HG03342 (cell line): ENCODE measurements around the gene GNG7.
A peak's percentile ranks its signal among the peaks of the same experiment; 100 is the strongest.
"Not testable (repeated sequence)": the region's sequence is repeated elsewhere in the genome, so short reads cannot be mapped to it uniquely, and the experiment has no call there.

ENCODE experiments used
- ATAC-seq: cut with Tn5 transposase; IDR thresholded peaks from one replicate; pipeline ENCODE4 v1.9.1; 2021; ENCODE audit warnings: mild to moderate bottlenecking, moderate library complexity; ENCODE audit not compliant: unreplicated experiment

Gene GNG7

DNA sequence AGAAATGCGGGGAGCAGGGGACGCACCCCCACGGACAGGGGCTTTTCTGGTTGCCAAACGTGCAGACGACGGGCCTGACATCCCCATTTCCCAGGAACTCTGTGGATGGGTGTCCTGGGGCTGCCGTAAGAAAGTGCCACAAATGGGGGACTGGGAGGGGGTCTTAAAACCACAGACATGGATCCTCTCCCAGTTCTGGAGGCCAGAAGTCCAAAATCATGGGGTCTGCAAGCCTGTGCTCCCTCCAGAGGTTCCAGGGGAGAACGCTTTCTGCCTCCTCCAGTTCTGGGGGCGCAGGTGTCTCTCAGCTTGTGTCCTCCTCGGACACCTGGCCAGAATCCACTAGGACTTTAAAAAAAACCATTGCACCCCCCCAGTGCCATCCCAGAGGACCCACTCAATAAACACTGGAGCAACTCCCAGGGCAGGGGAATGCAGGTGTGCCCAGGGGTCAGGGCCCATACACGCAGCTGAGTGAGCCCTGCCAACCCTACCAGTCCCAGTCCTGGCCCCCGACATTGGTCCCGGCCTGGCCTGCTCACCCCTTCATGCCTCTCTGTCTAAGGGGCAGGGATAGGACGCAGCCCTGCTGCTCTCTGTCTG, 122.7 kb downstream of the GNG7 start:
- ATAC-seq: no peak

DNA sequence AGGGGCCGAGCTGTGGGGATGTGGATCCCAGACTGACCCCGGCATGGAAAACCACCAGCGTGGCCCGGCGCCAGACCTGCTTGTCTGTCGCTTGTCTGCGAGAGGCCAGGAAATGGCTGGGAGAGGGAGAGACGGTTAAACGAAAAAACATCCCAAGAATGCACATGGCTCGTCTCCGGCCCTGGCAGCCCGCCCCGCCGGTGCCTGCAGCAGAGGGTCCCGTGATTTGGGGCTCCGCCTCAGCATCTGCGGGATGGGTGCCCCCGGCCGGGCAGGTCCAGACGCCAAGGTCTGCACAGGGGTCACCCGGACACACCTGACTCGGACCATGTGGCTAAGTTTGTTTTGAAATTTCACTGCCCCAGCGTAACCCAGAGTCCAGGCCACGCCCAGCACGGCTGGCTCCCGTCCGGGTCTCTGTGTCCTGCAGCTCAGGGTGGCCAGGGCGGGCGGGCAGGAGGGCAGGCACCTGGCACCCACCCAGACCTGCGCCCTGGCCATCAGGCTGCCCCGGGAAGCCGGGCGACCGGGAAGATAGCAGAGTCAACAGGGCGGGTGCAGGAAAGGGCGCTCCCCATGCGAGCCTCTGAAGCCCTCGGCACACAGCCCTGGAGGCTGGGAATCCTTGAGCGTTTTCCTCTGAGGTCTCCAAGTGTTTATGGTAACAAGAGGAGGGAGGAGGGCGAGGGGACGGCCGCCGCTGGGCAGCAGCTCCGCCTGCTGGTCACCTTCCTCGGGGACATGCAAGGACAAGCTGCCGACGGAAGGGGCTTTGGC, 123.4 kb downstream of the GNG7 start:
- no peak for ATAC-seq

DNA sequence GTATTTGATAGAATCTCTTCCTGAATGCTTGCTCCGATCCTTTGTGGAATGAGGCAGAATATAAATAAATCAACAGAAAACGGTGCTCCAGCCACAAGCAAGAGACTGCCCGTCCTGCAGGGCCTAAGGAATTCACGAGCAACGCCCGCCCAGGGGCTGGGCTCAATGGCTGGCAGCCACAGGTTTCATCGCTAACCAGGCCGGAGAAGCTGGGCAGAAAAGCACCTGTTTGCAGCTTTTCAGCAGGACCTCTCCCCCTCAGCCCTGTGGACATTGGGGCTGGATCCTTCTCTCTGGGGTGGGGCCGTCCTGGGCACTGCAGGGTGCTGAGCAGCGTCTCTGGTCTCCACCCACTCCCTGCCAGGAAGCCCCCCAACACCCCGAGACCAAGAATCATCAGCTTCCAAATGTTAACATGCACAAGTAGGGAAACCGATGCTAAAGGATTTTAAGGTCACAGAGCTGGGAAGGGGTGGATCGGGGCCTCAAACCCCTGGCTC, 124.1 kb downstream of the GNG7 start:
- ATAC-seq: no peak

DNA sequence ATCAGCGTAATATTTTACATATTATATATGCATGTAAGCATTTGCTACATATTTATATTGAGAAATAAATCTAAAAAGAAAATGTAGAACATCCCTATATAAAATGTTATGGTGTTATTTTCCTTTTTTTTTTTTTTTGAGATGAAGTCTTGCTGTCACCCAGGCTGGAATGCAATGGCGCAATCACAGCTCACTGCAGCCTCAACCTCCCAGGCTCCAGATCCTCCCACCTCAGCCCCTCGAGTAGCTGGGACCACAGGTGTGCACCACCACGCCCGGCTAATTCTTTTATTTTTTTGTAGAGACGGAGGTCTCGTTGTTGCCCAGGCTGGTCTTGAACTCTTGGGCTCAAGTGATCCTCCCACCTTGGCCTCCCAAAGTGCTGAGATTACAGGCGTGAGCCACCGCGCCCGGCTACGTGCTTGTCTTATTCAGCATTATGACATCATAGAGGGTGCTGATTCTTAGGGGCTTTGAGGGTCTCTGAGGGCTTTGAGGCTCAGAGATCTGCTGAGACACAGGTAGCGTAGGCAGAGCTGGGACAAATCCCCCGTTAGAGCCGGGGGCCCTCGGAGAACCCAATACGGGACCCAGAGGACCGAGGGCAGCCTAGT, 124.7 kb downstream of the GNG7 start:
- no peak for ATAC-seq

DNA sequence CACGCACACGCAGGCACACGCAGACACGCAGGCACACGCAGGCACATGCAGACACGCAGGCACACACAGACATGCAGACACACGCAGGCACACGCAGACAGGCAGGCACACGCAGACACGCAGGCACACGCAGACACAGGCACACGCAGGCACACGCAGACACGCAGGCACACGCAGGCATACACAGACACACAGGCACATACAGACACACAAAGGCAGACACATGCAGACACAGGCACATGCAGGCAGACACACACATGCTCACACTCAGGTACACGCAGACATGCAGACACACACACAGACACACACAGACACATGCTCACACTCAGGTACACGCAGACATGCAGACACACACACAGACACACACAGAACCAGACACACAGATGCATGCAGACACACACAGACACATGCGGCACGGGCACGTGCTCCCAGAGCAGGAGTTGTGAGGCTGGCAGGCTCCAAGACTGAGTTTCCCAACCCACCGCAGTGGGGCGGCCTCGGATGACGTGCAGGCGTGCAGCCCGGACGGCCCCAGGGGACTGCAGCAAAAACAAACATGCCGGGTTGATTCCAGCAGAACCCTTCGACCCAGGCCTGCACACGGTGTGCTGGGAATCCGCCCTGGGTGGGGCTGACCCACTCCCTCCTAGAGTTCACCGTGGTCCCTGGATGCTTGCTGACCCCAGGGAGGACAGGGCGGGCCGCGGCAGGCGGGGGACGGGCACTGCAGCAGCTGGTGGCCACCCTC, 126.6 kb downstream of the GNG7 start:
- no peak for ATAC-seq

DNA sequence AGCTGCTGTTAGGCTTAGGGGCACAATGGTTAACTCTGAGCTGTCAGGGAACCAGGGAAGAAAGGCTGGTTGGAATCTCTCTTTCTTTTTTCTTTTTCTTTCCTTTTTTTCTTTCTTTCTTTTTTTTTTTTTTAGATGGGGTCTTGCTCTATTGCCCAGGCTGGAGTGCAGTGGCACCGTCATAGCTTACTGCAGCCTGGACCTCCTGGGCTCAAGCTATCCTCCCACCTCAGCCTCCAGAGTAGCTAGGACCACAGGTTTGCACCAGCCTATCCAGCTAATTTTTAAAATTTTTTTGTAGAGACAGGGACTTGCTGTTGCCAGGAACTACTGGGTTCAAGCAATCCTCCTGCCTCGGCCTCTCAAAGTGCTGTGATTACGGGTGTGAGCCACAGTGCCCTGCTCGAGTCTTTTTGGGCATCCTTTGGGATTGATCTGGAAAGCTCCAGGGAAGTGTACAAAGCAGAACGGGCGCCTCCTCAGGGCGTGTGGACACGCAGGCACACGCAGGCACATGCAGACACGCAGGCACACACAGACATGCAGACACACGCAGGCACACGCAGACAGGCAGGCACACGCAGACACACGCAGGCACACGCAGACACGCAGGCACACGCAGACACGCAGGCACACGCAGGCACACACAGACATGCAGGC, 127.4 kb downstream of the GNG7 start:
- no peak for ATAC-seq

DNA sequence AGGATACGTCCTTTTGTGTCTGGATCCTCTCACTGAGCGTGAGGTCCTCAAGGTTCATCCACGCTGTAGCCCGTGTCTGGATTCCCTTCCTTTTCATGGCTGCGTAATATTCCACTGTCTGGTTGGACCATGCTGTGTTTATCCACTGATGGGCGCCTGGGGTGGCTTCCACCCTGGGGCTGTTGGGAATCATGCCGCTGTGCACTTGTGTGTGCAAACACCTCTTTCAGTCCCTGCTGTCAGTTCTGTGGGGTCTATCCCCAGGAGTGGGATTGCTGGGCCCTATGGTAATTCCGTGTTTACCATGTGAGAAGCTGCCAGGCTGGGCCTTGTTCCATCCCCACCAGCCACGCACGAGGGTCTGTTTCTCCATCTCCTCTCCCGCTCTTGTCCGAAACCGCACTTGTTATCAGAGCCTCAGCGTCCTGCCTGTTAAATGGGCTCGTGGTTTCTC, 128.0 kb downstream of the GNG7 start:
- ATAC-seq: no peak

DNA sequence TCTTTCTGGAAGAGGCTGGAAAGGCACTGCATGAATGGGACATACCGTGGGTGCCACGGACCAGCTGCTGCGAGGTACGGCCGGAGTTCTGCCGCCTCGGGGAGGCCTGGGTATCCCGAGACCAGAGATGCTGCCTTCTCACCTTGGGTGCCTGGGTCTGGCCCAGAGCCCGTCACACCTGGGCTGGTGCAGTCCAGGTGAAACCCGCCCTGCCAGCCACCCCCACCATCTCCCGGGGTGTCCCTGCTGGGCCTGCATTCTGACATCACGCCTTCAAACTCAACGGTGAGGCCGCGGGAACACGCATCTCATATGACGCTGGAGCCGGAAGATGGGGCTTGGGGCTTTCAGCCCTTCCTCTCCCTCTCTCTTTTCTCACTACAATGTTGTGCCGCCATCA, 128.6 kb downstream of the GNG7 start:
- no peak for ATAC-seq

DNA sequence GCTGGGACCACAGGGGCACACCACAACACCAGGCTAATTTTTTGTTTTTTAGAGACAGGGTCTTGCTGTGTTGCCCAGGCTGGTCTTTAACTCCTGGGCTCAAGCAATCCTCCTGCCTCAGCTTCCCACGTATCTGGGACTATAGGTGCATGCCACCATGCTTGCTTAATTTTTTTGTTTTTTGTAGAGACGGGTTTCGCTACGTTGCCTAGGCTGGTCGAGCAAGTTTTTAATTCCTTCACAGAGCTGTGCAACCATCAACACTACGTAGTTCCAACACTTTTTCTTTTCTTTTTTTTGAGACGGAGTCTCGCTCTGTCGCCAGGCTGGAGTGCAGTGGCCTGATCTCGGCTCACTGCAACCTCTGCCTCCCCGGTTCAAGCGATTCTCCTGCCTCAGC, 130.3 kb downstream of the GNG7 start:
- ATAC-seq: not testable (repeated sequence)

DNA sequence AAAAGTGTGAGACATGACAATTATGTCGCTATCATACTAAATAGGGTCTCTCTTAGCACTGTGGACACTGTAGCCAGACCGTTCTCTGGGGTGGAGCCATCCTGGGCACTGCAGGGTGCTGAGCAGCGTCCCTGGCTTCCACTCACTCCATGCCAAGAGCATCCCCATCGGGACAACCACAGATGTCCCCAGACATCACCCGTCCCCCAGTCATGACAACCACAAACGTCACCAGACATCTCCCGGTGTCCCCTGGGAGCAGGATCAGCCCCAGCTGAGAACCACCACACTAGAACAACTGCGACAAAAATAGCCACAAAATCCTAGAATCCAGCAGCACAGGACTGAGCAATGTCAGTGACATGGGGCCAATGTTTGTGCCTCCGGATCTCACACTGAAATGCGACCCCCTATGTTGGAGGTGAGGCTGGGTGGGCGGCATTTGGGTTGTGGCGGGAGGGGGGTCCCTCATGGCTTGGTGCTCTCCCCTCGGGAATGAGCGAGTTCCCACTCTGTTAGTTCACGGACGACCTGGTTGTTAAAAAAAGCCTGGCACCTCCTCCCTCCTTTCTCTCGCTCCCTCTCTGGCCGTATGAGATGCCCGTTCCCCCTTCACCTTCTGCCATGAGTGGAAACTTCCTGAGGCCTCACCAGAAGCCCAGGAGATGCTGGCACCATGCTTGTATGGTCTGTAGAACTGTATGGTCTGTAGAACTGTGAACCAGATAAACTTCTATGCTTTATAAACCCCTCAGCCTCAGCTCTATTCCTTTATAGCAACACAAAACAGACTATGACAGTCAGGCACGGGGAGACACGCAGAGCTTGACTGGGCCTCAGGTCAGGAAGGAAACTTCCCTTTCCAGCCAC, 132.7 kb downstream of the GNG7 start:
- no peak for ATAC-seq

DNA sequence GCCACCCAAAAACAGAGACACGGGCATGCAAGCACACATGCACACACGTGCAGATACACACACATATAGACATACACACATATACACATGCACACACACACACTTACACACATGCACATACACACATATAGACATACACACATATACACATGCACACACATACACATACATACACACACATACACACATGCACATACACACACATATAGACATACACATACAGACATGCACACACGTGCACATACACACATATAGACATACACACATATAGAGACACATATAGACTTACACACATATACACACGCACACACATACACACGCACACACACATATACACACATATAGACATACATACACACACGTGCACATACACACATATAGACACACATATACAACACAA, 134.5 kb downstream of the GNG7 start:
- ATAC-seq: no peak

DNA sequence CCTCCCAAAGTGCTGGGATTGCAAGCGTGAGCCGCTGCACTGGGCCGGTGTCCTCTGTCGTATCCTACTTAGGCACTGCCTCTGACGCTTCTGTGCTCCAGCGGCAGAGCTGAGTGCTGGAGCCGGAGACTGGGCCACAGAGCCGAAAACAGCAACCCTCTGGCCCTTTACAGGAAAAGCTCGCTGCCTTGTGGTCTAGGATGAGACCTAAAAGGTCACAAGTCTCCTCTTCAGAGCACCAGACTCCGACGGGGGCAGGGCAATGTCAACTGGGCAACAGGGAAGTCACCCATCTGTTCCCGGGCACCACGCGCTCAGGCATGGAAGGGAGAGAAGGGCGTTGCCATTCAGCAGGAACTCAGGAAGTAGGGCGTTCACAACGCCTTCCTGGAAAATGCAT, 134.9 kb downstream of the GNG7 start:
- no peak for ATAC-seq

DNA sequence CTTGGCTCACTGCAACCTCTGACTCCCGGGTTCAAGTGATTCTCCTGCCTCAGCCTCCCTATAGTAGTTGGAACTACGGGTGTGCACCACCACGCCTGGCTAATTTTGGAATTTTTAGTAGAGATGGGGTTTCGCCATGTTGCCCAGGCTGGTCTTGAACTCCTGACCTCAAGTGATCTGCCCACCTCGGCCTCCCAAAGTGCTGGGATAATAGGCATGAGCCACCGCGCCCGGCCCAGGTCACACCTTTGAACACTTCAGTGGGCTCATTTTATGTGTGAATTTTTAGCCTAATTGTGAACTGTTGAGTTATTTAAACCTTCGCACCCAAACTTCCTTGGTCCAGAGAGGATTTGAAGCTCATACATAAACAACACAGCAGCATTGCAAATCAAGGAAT, 138.9 kb downstream of the GNG7 start:
- not testable (repeated sequence) for ATAC-seq

DNA sequence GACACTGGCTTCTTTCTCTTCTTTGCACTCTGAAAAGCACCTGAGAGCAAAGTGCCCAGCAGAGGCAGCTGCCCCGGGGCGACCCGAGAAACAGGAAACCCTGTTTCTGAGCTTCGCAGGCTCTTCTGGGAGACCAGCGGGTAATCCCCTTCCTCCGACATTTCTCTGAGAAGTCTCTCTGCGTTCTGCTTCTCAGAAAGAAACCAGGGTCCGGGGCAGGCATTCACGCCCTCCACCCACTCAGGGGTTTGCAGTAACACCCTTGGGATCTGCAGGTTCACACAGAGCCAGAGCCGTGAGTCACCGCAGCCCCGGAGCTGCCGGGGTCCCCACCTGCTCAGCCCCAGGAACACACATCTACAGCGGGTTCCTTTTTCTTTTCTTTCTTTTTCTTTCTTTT, 140.6 kb downstream of the GNG7 start:
- ATAC-seq: peak; percentile 74

DNA sequence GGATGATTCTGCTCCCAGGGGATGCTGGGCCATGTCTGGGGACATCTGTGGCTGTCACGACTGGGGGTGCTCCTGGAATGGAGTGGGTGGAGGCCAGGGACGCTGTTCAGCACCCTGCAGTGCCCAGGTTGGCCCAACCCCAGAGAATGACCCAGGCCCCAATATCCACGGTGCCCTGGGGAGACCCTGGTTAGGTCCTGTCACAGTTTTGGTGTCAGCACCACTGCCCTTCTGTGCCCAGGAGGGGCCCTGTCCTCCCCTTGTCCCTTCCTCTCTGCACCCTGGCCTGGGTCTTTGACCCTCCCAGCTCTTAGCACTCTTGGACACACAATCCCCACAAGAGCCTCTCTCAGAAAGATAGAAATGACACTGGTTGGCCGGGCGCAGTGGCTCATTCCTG, 141.3 kb downstream of the GNG7 start:
- ATAC-seq: no peak

DNA sequence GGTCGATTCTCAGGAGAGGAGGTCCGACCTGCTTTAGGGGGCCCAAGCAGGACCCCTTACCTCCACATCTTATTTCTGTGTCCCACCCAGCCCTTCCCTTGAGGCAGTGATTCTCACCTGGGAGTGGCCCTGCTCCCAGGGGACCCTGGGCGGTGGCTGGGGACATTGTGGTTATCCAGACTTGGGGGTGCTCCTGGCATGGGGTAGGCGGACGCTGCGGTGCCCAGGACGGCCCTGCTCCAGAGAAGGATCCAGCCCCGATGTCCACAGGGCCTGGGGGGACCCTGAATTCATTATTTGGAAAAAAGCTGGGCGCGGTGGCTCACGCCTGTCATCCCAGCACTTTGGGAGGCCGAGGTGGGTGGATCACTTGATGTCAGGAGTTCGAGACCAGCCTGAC, 142.1 kb downstream of the GNG7 start:
- no peak for ATAC-seq

DNA sequence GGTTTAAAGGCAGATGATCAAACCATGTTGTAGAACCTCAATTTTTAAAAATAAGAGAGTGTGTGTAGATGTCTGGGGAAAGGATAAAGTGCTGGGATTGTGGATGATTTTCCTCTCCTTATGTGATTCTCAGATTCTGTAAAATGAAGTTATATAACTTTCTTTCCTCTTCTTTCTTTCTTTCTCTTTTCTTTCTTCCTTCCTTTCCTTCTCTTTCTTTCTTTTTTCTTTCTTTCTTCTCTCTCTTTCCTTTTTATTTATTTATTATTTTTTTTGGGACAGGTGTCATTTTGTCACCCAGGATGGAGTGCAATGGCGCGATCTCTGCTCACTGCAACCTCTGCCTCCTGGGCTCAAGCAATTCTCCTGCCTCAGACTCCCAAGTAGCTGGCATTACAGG, 144.0 kb downstream of the GNG7 start:
- no peak for ATAC-seq

DNA sequence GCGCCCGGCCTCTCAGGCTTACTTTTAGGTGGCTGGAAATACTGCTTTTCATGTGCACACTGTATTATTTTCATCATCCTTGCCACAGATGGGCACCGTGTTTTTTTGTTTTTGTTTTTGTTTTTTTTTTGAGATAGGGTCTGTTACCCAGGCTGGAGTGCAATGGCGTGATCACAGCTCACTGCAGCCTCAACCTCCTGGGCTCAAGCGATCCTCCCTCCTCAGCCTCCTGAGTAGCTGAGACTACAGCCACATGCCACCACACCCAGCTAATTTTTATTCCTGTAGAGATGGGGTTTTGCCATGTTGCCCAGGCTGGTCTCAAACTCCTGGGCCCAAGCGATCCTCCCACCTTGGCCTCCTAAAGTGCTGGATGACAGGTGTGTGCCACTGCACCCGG, 144.4 kb downstream of the GNG7 start:
- not testable (repeated sequence) for ATAC-seq

DNA sequence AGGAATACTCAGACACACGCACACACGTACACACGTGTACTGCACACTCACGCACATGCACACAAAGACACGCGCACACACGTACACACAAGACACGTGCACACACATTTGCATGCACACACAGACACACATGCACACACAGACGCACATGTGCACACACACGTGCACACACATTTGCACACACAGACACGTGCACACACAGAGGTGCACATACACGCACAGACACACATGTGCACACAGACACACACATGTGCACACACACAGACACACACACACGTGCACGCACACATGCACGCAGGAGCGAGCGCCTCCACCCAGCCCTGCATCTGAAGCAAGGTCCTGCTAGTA, 145.4 kb downstream of the GNG7 start:
- no peak for ATAC-seq
